HepG2 (cell line): ENCODE measurements around the gene CCDC158. TPM values are rescaled to one million over a fixed set of nuclear protein-coding genes. Genes with fewer than 3 reads are reported as not detected.

Experiments used
- ATAC-seq: fragments of 200-7000 bp; cut with Tn5 transposase; 3 replicates; pipeline ENCODE4 v1.9.1; 2020; ENCODE audit warnings: mild to moderate bottlenecking, moderate library complexity
- BruUV-seq: library from RNA; stranded (reverse); fragments of 400-500 nt; replicated peaks from 2 replicates; lab custom pipeline; 2021; lab: Mats Ljungman, UMichigan
- CTCF ChIA-PET: fragments of 300-600 bp; formaldehyde crosslinking; extraction: SDS; loops from one replicate; lab custom pipeline; 2021; ENCODE audit warnings: low total read pairs, inconsistent platforms, low intra/inter-chr PET ratio; lab: Yijun Ruan, JAX
- POLR2A ChIA-PET: fragments of 350-600 bp; sonication (Branson Sonifier 250); formaldehyde crosslinking; loops from one replicate; lab custom pipeline; 2020; ENCODE audit warnings: antibody characterized with exemption, inconsistent platforms; lab: Yijun Ruan, JAX
- DNase-seq: peaks from one replicate; pipeline ENCODE4 v3.0.0-alpha.2; 2015; ENCODE audit warnings: low spot score
- FAIRE-seq: peaks from 3 replicates; lab custom pipeline; 2011; peaks lifted over from hg19 to GRCh38; lab: Jason Lieb, UNC
- H2AFZ ChIP-seq: one replicate; pipeline ENCODE4 v1.6.1; 2011; ENCODE audit warnings: low read length, inconsistent platforms
- H3K27ac ChIP-seq: fragments of 300-600 bp; 3 replicates; pipeline ENCODE4 v1.8.0; 2011; ENCODE audit warnings: mixed run types, mild to moderate bottlenecking, mixed read lengths, low read length, inconsistent platforms; ENCODE audit not compliant: insufficient read depth; ENCODE audit errors: extremely low read length
- H3K27me3 ChIP-seq, 2 experiments: fragments of 200-600 bp in 1 of 2; 2 replicates in 1 of 2; 3 replicates in 1 of 2; pipeline versions ENCODE4 v1.6.0 to v1.8.0; 2011; ENCODE audit warnings: low read length in 2 of 2, mild to moderate bottlenecking in 2 of 2, moderate library complexity in 2 of 2, inconsistent platforms in 1 of 2; ENCODE audit not compliant: insufficient read depth in 2 of 2, control insufficient read depth in 1 of 2
- H3K36me3 ChIP-seq, 2 experiments: fragments of 200-600 bp in 1 of 2; replicated peaks in 1 of 2; 2 replicates in 1 of 2; 3 replicates in 1 of 2; pipeline versions ENCODE4 v1.5.1 to v1.8.0; 2011; ENCODE audit warnings: low read length in 2 of 2, inconsistent platforms in 1 of 2; ENCODE audit not compliant: insufficient read depth in 2 of 2, control insufficient read depth in 1 of 2
- H3K4me1 ChIP-seq: 2 replicates; pipeline ENCODE4 v1.5.1; 2012; ENCODE audit warnings: low read length, inconsistent platforms; ENCODE audit not compliant: insufficient read depth
- H3K4me2 ChIP-seq: 2 replicates; pipeline ENCODE4 v1.6.0; 2011; ENCODE audit warnings: low read depth, low read length, inconsistent platforms
- H3K4me3 ChIP-seq, 3 experiments: fragments of 200-600 bp in 1 of 3; sonication (generic), shearing (Covaris generic) in 1 of 3; replicated peaks in 1 of 3; 2 replicates each; pipeline ENCODE4 v1.5.1; 2011 to 2016; ENCODE audit warnings: low read length in 3 of 3, inconsistent platforms in 2 of 3, low read depth in 2 of 3, mild to moderate bottlenecking in 2 of 3, control low read depth in 1 of 3, mixed read lengths in 1 of 3; ENCODE audit not compliant: insufficient read depth in 1 of 3
- H3K79me2 ChIP-seq: one replicate; pipeline ENCODE4 v1.6.1; 2011; ENCODE audit warnings: low read length, inconsistent platforms; ENCODE audit not compliant: insufficient read depth
- H3K9ac ChIP-seq: 2 replicates; pipeline ENCODE4 v1.6.0; 2011; ENCODE audit warnings: mild to moderate bottlenecking, low read depth, low read length, inconsistent platforms; ENCODE audit not compliant: insufficient read depth
- H3K9me3 ChIP-seq: 2 replicates; pipeline ENCODE4 v1.5.1; 2012; ENCODE audit warnings: mild to moderate bottlenecking, low read length
- H4K20me1 ChIP-seq: 2 replicates; pipeline ENCODE4 v1.6.0; 2011; ENCODE audit warnings: inconsistent platforms, mild to moderate bottlenecking, low read length, moderate library complexity; ENCODE audit not compliant: insufficient read depth
- ARHGAP35 ChIP-seq: sonication (generic); formaldehyde crosslinking; IDR thresholded peaks from 2 replicates; pipeline ENCODE4 v1.9.0; 2022; ENCODE audit warnings: mild to moderate bottlenecking, inconsistent platforms, moderate library complexity, missing genetic modification reagents, borderline replicate concordance
- LRRFIP1 ChIP-seq: sonication (generic); formaldehyde crosslinking; conservative IDR thresholded peaks from 2 replicates; pipeline ENCODE4 v1.4.0; 2020; ENCODE audit warnings: missing genetic modification reagents
- PAX8 ChIP-seq: sonication (generic); formaldehyde crosslinking; IDR thresholded peaks from 2 replicates; pipeline ENCODE4 v1.8.0; 2022; ENCODE audit warnings: mild to moderate bottlenecking, missing genetic modification reagents, borderline replicate concordance
- PCBP1 ChIP-seq: fragments of 200-400 bp; formaldehyde crosslinking; IDR thresholded peaks from 2 replicates; pipeline ENCODE4 v1.6.1; 2017; ENCODE audit warnings: mild to moderate bottlenecking, low read depth, low read length, borderline replicate concordance
- PRMT3 ChIP-seq: sonication (generic); formaldehyde crosslinking; IDR thresholded peaks from 2 replicates; pipeline ENCODE4 v1.8.1; 2022; ENCODE audit warnings: low read depth, mild to moderate bottlenecking, moderate library complexity, missing genetic modification reagents, borderline replicate concordance
- ZBTB39 ChIP-seq: sonication (generic); formaldehyde crosslinking; IDR thresholded peaks from 2 replicates; pipeline ENCODE4 v1.5.0; 2020; ENCODE audit warnings: missing genetic modification reagents
- ZNF761 ChIP-seq: sonication (generic); formaldehyde crosslinking; conservative IDR thresholded peaks from 2 replicates; pipeline ENCODE4 v1.4.0; 2020; ENCODE audit warnings: mild to moderate bottlenecking, missing genetic modification reagents
- ZNF841 ChIP-seq: sonication (generic); formaldehyde crosslinking; IDR thresholded peaks from 2 replicates; pipeline ENCODE4 v1.8.1; 2023; ENCODE audit warnings: missing genetic modification reagents, borderline replicate concordance
- WGBS: methylation state at CpG from one replicate; pipeline ENCODE4 v1.1.6; 2017; ENCODE audit warnings: low lambda C conversion rate; 5-methylcytosine and 5-hydroxymethylcytosine counted together
- in situ Hi-C: cut with HindIII; loops from 2 replicates; pipeline ENCODE4 v1.10.0; 2017; ENCODE audit warnings: low pct_unique_long_range_greater_than_20kb; ENCODE audit not compliant: extremely low pct_ligation_motif_present
- intact Hi-C: fragments of 100-400 bp; cut with micrococcal nuclease; formaldehyde crosslinking; loops from one replicate; pipeline ENCODE4 v1.10.0; 2022; ENCODE audit not compliant: unreplicated experiment
- polyA plus RNA-seq, 8 experiments: library from polyadenylated mRNA; depleted of rRNA in 3 of 8; stranded (reverse) in 7 of 8; unstranded in 1 of 8; fragments of >200 nt; fragmentation: Illumina TruSeq in 4 of 8; extraction: Trizol in 4 of 8; gene quantifications; 2 replicates each; pipeline versions ENCODE4 v1.2.1 to v1.2.3, GENCODE V29; 2011 to 2016; ENCODE audit warnings: low read depth in 4 of 8, missing spikeins in 1 of 8, mixed read lengths in 1 of 8; ENCODE audit not compliant: insufficient read depth in 1 of 8
- total RNA-seq, 5 experiments: library from RNA; depleted of rRNA; stranded (reverse); fragments of >200 nt; fragmentation: Illumina TruSeq; extraction: Trizol; gene quantifications; 2 replicates each; pipeline ENCODE4 v1.2.3, GENCODE V29; 2016; ENCODE audit warnings: low read depth in 1 of 5

The CCDC158 gene
- total and polyA plus RNA-seq, 2 of the 13 experiments (the other 11 are each of a cell fraction or from before 2014, with no cell fraction given) = not detected

GRCh38 chr4:76458825-76459224 is 37.9 kb upstream of the CCDC158 start:
- 42% methylated on average over 3 of the region's 3 CpGs for WGBS
- Histone ChIP-seq H3K79me2 (no peaks in the 10 kb centered on the region), H3K27me3 (no peaks in the 10 kb centered on the region), H3K9ac (no peak overlapping the region), H2AFZ (no peak overlapping the region), H4K20me1 (no peaks in the 10 kb centered on the region), H3K27ac (no peak overlapping the region), H3K4me1 (no peaks in the 10 kb centered on the region), H3K36me3 (no peaks in the 10 kb centered on the region), H3K4me2 (no peak overlapping the region), H3K9me3 (peaks cover 12% of the 10 kb centered on the region), H3K4me3 (no peak overlapping the region)
- CTCF ChIA-PET = no interaction called here
- FAIRE-seq (no peak), ATAC-seq (no peak), DNase-seq (no peak)
- TF ChIP-seq PRMT3 (CRISPR knock-in tag) = no peak
- no peak for TF ChIP-seq PCBP1
- TF ChIP-seq ARHGAP35 (CRISPR knock-in tag) = no peak
- no peak for TF ChIP-seq ZNF841
- no peak for TF ChIP-seq LRRFIP1 (CRISPR knock-in tag)
- no peak for TF ChIP-seq PAX8 (CRISPR knock-in tag)
- no peak for TF ChIP-seq ZNF761 (CRISPR knock-in tag)
- no peak for TF ChIP-seq ZBTB39 (CRISPR knock-in tag)
- no TSS peak for BruUV-seq
- POLR2A ChIA-PET = no interaction called here
- intact Hi-C loops = no loop called here
- in situ Hi-C loops = no loop called here
